HFFc6 (cell line): Measurements from ENCODE around the gene IFRD1. TPM values are rescaled to one million over a fixed set of nuclear protein-coding genes. Genes with fewer than 3 reads are reported as not detected.
A peak's percentile ranks its signal among the peaks of the same experiment; 100 is the strongest.

Source experiments
- DNase-seq: peaks from one replicate; pipeline ENCODE4 v3.0.0-alpha.2; 2018
- H3K27ac Mint-ChIP-seq: 2 replicates; pipeline ENCODE4 v1.8.0; 2020; ENCODE audit warnings: mild to moderate bottlenecking, mixed read lengths
- H3K27me3 Mint-ChIP-seq: 2 replicates; pipeline ENCODE4 v1.8.0; 2021; ENCODE audit warnings: mild to moderate bottlenecking, moderate library complexity, mixed read lengths; ENCODE audit not compliant: insufficient read depth
- H3K36me3 Mint-ChIP-seq: 2 replicates; pipeline ENCODE4 v1.8.0; 2021; ENCODE audit warnings: low read depth, mixed read lengths
- H3K4me1 Mint-ChIP-seq: 2 replicates; pipeline ENCODE4 v1.8.0; 2020; ENCODE audit warnings: low read depth, mixed read lengths
- H3K4me3 Mint-ChIP-seq: 2 replicates; pipeline ENCODE4 v1.8.0; 2020; ENCODE audit warnings: mild to moderate bottlenecking, moderate library complexity, mixed read lengths
- H3K9me3 Mint-ChIP-seq: 2 replicates; pipeline ENCODE4 v1.8.0; 2020; ENCODE audit warnings: mild to moderate bottlenecking, mixed read lengths
- CTCF ChIP-seq: fragments of 200-600 bp; sonication (generic); IDR thresholded peaks from 2 replicates; pipeline ENCODE4 v1.5.0; 2021; ENCODE audit warnings: antibody characterized with exemption, mild to moderate bottlenecking
- total RNA-seq, 6 experiments: library from RNA; stranded (reverse); fragmentation: NEBNext Ultra II Directional; extraction: Animal tissue kit (Norgen Biotek cat#: 25700); gene quantifications; 2 replicates in 1 of 6; 3 replicates in 5 of 6; pipeline ENCODE4 v1.2.3, GENCODE V29; 2021

The IFRD1 gene
- total RNA-seq, 6 experiments from 2014 or later, result 25.4 to 30.0 (median 27.5) TPM

GRCh38 chr7:112505495-112505894, 55.2 kb downstream of the IFRD1 start:
- DNase-seq, result no peak
- no peak for TF ChIP-seq CTCF
- H3K27me3 Mint-ChIP-seq, result peaks cover 5% of the 10 kb centered on the region
- H3K4me1 Mint-ChIP-seq, result peaks cover 12% of the 10 kb centered on the region
- no peak overlapping the region for H3K27ac Mint-ChIP-seq
- H3K4me3 Mint-ChIP-seq, result no peak overlapping the region
- H3K9me3 Mint-ChIP-seq, result no peaks in the 10 kb centered on the region
- H3K36me3 Mint-ChIP-seq, result no peaks in the 10 kb centered on the region

GRCh38 chr7:112508404-112508803, 58.1 kb downstream of the IFRD1 start:
- TF ChIP-seq CTCF, result no peak
- H3K4me1 Mint-ChIP-seq, result peaks cover 18% of the 10 kb centered on the region
- no peaks in the 10 kb centered on the region for H3K9me3 Mint-ChIP-seq
- no peak overlapping the region for H3K4me3 Mint-ChIP-seq
- DNase-seq, result no peak
- H3K36me3 Mint-ChIP-seq, result no peaks in the 10 kb centered on the region
- H3K27me3 Mint-ChIP-seq, result peaks cover 2% of the 10 kb centered on the region
- no peak overlapping the region for H3K27ac Mint-ChIP-seq

- Mint-ChIP-seq H3K27me3 (peaks cover 6% of the 10 kb centered on the region), H3K4me1 (peaks cover 18% of the 10 kb centered on the region), H3K9me3 (no peaks in the 10 kb centered on the region), H3K36me3 (no peaks in the 10 kb centered on the region), H3K27ac (peak overlapping the region; percentile 60), H3K4me3 (peak overlapping the region; percentile 52; the same call in 1 of the 2 replicates)
- no peak for TF ChIP-seq CTCF
- no peak for DNase-seq
Observed at GRCh38 chr7:112509402-112509801, 59.1 kb downstream of the IFRD1 start.

GRCh38 chr7:112510001-112510742, 59.9 kb downstream of the IFRD1 start:
- DNase-seq, result peak; percentile 75
- H3K4me3 Mint-ChIP-seq, result peak overlapping the region; percentile 52
- H3K27me3 Mint-ChIP-seq, result peaks cover 4% of the 10 kb centered on the region; the same call in 1 of the 2 replicates
- no peaks in the 10 kb centered on the region for H3K9me3 Mint-ChIP-seq
- peaks cover 18% of the 10 kb centered on the region for H3K4me1 Mint-ChIP-seq
- peak overlapping the region; percentile 60 for H3K27ac Mint-ChIP-seq
- TF ChIP-seq CTCF, result 0 out of 2 replicates have a peak, but pooled peaks have one; percentile 16
- H3K36me3 Mint-ChIP-seq, result no peaks in the 10 kb centered on the region

- no peak for TF ChIP-seq CTCF
- Mint-ChIP-seq H3K27me3 (peaks cover 7% of the 10 kb centered on the region; the same call in 1 of the 2 replicates), H3K36me3 (no peaks in the 10 kb centered on the region), H3K27ac (peak overlapping the region; percentile 60), H3K4me1 (peaks cover 18% of the 10 kb centered on the region), H3K9me3 (no peaks in the 10 kb centered on the region), H3K4me3 (peak overlapping the region; percentile 52)
- no peak for DNase-seq
Observed at GRCh38 chr7:112510743-112511110, 60.5 kb downstream of the IFRD1 start.
